Suprapubic skin (tissue), 4 donors: ENCODE measurements around the gene MICU1. TPM values are rescaled to one million over a fixed set of nuclear protein-coding genes. Genes with fewer than 3 reads are reported as not detected.

ENCODE experiments used
- DNase-seq, 2 donors: peaks; one replicate each; pipeline ENCODE4 v3.0.0-alpha.2; 2019; ENCODE audit warnings: low spot score in 2 of 2
- H3K27ac ChIP-seq: fragments of 200-600 bp; sonication (generic); one replicate; pipeline ENCODE4 v1.5.1; 2019
- H3K27me3 ChIP-seq: fragments of 200-600 bp; sonication (generic); one replicate; pipeline ENCODE4 v1.5.1; 2019
- H3K36me3 ChIP-seq: fragments of 200-600 bp; sonication (generic); one replicate; pipeline ENCODE4 v1.5.1; 2019
- H3K4me1 ChIP-seq: fragments of 200-600 bp; sonication (generic); one replicate; pipeline ENCODE4 v1.5.1; 2019
- H3K4me3 ChIP-seq: fragments of 200-600 bp; sonication (generic); one replicate; pipeline ENCODE4 v1.5.1; 2019; ENCODE audit warnings: mild to moderate bottlenecking
- H3K9me3 ChIP-seq: fragments of 200-600 bp; sonication (generic); one replicate; pipeline ENCODE4 v1.5.1; 2019
- EP300 ChIP-seq: sonication (generic); formaldehyde crosslinking; IDR thresholded peaks from one replicate; pipeline ENCODE4 v1.6.1; 2017; ENCODE audit warnings: antibody characterized with exemption
- POLR2A ChIP-seq, 2 donors: fragments of 450-650 bp; IDR thresholded peaks; one replicate each; pipeline ENCODE4 v1.6.1; 2017; ENCODE audit warnings: antibody characterized with exemption in 2 of 2, mild to moderate bottlenecking in 2 of 2, moderate library complexity in 2 of 2
- POLR2AphosphoS5 ChIP-seq, 3 donors: sonication (generic); formaldehyde crosslinking; IDR thresholded peaks; one replicate each; pipeline ENCODE4 v1.6.1; 2017; ENCODE audit warnings: antibody characterized with exemption in 3 of 3
- WGBS: methylation state at CpG from one replicate; pipeline ENCODE4 v1.1.5; 2018; 5-methylcytosine and 5-hydroxymethylcytosine counted together
- total RNA-seq, 4 donors: library from RNA; depleted of rRNA; stranded (reverse); fragments of >200 nt; gene quantifications; one replicate each; pipeline ENCODE4 v1.1.0, GENCODE V29; 2016
- TF ChIP-seq, protein P1 (sequence below), 2 donors: fragments of 200-600 bp in 1 of 2; fragments of 450-650 bp in 1 of 2; sonication (generic) in 1 of 2; IDR thresholded peaks; one replicate each; pipeline ENCODE4 v1.5.1; 2016 to 2019; ENCODE audit warnings: antibody characterized with exemption in 2 of 2, mild to moderate bottlenecking in 1 of 2, moderate library complexity in 1 of 2

MICU1 gene
- total RNA-seq, 4 donors from 2014 or later, result 34.1 to 37.6 (median 35.6) TPM

DNA sequence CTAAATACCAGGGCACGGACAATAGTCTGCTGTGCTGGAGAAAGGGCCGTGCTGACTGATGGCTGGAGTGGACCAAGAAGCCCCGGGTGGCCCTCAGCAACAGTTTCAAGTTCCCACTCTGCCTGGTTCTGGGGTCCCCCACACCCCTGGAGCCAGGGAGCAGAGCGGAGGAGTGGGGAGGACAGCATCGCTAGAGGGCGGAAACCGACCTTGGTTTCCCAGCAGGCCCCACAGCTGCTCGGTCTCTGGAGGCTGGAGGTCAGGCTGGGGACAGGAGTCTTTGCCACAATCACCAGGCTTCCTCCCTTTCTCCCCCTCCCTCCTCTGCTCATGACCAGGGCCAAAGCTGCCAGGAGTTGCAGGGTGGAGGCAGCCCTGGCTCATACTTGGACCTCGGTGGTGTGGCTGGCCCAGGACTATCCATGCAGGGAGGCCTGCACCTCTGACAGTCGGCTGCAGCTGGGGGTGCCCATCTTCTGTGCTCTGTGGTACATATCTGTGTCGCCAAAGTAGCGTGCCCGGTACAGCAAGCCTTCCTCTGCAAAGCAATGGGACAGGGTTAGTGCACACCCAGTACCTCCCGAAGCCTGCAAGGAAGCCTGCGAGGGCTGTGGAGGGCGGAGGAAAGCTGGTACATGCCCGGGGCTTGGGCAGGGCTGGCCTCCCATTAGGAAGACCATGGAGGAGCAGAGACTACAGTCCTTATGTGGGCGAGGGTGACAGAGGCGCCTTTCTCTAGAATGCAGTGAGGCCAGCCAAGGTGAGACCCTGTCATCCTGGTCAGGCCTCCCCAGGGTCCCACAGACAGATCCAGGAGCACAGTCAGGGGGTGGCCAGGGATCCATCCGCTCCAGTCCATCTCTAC is 290.3 kb downstream of the MICU1 start:
- TF ChIP-seq EP300 (no peak), POLR2A (IDR thresholded peaks at IDR 0.05) (no peak), POLR2AphosphoS5 (IDR thresholded peaks at IDR 0.05) (peak in 1 of 3 donors; percentile 9)
- TF ChIP-seq, protein P1, sequence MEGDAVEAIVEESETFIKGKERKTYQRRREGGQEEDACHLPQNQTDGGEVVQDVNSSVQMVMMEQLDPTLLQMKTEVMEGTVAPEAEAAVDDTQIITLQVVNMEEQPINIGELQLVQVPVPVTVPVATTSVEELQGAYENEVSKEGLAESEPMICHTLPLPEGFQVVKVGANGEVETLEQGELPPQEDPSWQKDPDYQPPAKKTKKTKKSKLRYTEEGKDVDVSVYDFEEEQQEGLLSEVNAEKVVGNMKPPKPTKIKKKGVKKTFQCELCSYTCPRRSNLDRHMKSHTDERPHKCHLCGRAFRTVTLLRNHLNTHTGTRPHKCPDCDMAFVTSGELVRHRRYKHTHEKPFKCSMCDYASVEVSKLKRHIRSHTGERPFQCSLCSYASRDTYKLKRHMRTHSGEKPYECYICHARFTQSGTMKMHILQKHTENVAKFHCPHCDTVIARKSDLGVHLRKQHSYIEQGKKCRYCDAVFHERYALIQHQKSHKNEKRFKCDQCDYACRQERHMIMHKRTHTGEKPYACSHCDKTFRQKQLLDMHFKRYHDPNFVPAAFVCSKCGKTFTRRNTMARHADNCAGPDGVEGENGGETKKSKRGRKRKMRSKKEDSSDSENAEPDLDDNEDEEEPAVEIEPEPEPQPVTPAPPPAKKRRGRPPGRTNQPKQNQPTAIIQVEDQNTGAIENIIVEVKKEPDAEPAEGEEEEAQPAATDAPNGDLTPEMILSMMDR (IDR thresholded peaks at IDR 0.05), result no peak
- WGBS, result 55% methylated on average over 15 of the region's 20 CpGs
- H3K27me3 ChIP-seq, result no peaks in the 10 kb centered on the region
- DNase-seq, result no peak
- no peak overlapping the region for H3K4me3 ChIP-seq
- peaks cover 47% of the 10 kb centered on the region for H3K36me3 ChIP-seq
- H3K4me1 ChIP-seq, result peaks cover 73% of the 10 kb centered on the region
- H3K9me3 ChIP-seq, result no peaks in the 10 kb centered on the region
- peak overlapping the region; percentile 88 for H3K27ac ChIP-seq

DNA sequence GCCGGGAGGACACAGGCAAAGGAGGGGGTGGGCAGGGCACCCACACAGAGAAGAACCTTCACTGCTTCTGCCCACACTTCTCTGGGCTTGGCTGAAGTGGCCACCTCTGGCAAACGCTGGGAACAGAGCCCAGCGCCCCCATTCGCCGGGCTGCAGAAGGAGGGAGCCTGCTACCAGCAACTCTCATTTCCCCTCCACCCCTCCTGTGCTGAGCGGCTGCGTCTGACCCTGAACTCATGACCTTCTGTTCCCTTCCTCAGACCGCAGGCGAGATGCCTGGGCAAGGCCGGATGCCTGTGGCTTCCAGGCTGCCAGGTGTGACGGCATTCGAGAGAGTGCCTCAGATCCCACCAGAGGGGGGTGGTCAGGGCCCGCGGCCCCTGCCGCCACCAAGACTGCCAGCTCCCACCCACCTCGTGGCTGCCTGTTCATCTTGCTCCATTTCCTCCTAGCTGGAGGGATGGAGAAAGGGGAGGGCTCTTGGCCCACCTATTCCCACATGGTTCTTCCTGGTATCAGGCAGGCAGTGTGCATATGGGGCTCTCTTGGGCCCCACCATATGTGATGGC is 291.0 kb downstream of the MICU1 start:
- Histone ChIP-seq H3K4me3 (no peak overlapping the region), H3K27me3 (no peaks in the 10 kb centered on the region), H3K9me3 (no peaks in the 10 kb centered on the region), H3K4me1 (peaks cover 73% of the 10 kb centered on the region), H3K27ac (peak overlapping the region; percentile 88), H3K36me3 (peaks cover 43% of the 10 kb centered on the region)
- WGBS, result 40% methylated on average over 2 of the region's 16 CpGs
- DNase-seq, result peak; percentile 92 to 95
- TF ChIP-seq EP300 (no peak), POLR2AphosphoS5 (IDR thresholded peaks at IDR 0.05) (peak in 2 of 3 donors; percentile 85 to 90), POLR2A (IDR thresholded peaks at IDR 0.05) (no peak)
- TF ChIP-seq, protein P1 (IDR thresholded peaks at IDR 0.05), result no peak

DNA sequence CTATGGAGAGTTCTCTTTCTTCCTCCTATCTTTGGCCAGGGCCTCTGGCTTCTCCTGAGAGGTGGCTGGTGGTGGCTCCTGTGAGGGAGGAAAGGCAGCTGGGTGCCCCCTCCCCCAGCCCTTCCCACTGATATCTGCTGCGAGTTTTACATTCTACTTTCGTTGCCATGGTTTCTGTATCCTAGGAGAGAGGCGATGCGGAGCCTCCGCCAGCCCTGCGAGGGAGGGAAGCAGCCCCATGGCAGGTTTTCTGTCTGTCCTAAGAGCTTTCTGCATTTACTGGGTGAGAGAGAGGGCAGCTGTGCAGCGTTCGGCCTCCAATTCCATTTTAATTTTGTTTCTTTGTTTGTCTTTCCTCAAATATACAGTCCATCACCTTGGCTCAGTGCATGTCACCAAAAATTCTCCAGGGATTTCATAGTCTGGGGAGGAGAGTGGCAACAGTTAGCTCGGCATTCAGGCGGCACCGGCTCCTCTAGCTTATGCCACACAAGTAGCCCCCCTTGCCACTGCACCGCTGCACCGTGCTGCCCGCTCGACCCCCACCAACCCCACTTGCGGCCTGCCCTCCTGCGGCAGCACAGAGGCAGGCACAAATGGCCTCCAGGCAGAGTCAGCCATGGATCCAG is 291.6 kb downstream of the MICU1 start:
- TF ChIP-seq POLR2AphosphoS5 (IDR thresholded peaks at IDR 0.05) (no peak), POLR2A (IDR thresholded peaks at IDR 0.05) (no peak), EP300 (no peak)
- TF ChIP-seq, protein P1 (IDR thresholded peaks at IDR 0.05), result no peak
- Histone ChIP-seq H3K4me3 (no peak overlapping the region), H3K9me3 (no peaks in the 10 kb centered on the region), H3K36me3 (peaks cover 37% of the 10 kb centered on the region), H3K27me3 (no peaks in the 10 kb centered on the region), H3K4me1 (peaks cover 78% of the 10 kb centered on the region), H3K27ac (peak overlapping the region; percentile 88)
- WGBS, result 56% methylated on average over 17 of the region's 17 CpGs
- no peak for DNase-seq

DNA sequence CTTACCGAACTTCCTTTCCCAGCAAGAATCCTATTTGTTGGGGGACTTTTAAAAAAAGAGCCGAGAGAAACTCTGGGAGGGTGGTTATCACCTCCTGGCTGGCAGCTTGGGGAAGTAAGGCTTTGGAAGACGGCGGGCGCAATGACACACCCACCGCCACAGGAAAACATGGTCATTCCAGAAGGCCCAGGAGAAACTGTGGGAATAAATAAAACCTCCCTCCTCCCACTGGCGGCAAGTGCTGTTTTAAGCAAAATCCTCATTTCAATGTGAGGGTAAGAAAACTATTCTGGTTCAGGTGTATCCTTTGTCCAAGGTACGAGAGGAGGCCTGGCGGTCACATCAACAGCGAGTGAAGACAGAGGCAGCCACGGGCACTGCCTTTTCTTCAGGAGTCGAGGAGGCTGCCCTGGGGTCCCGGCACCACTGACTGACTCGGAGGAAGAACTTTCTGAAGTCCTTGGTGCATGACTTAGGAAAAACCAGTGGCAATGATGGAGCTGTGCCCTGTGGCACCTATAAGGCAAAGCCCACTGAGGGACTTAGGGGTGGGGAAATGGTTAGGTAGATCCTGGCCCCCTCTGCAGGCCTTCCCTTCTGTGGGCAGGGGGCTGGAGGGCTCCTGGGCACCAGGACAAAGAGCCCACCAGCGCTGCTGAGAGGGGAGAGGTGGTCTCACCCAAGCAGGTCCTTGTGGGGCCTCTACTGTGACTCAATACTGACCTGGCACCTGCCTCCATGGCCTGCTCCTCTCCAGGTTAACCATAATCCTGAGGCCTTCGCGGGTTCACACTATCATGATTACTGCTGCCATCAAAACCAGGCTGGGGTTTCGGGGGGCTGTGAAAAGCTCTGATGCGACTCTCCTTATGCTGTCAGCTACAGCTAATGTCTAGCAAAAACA is 292.5 kb downstream of the MICU1 start:
- DNase-seq, result no peak

More for the DNA sequence above, 292.5 kb downstream of the MICU1 start:
- peak overlapping the region; percentile 88 for H3K27ac ChIP-seq
- TF ChIP-seq EP300, result no peak
- no peak for TF ChIP-seq POLR2AphosphoS5 (IDR thresholded peaks at IDR 0.05)
- no peak for TF ChIP-seq POLR2A (IDR thresholded peaks at IDR 0.05)
- TF ChIP-seq, protein P1 (IDR thresholded peaks at IDR 0.05), result no peak
- peaks cover 87% of the 10 kb centered on the region for H3K4me1 ChIP-seq
- WGBS, result 85% methylated on average over 19 of the region's 19 CpGs
- peaks cover 28% of the 10 kb centered on the region for H3K36me3 ChIP-seq
- no peaks in the 10 kb centered on the region for H3K27me3 ChIP-seq
- H3K4me3 ChIP-seq, result no peak overlapping the region
- H3K9me3 ChIP-seq, result no peaks in the 10 kb centered on the region
